Cardiac fibroblast (primary cell): Measurements from ENCODE around the gene NRXN3.

Experiments
- DNase-seq, 2 donors: peaks; one replicate each; pipeline versions ENCODE4 v3.0.0 to v3.0.0-alpha.2; 2010; ENCODE audit warnings: low read depth in 2 of 2
- H3K4me3 ChIP-seq, 2 donors: replicated peaks in 1 of 2; 1 replicate in 1 of 2; 2 replicates in 1 of 2; pipeline ENCODE4 v1.5.1; 2011; ENCODE audit warnings: low read depth in 2 of 2, low read length in 2 of 2, mild to moderate bottlenecking in 2 of 2, moderate library complexity in 1 of 2
- CTCF ChIP-seq: IDR thresholded peaks from one replicate; pipeline ENCODE4 v1.5.1; 2011; ENCODE audit warnings: low read depth, mild to moderate bottlenecking, low read length, inconsistent platforms

The NRXN3 gene

DNA sequence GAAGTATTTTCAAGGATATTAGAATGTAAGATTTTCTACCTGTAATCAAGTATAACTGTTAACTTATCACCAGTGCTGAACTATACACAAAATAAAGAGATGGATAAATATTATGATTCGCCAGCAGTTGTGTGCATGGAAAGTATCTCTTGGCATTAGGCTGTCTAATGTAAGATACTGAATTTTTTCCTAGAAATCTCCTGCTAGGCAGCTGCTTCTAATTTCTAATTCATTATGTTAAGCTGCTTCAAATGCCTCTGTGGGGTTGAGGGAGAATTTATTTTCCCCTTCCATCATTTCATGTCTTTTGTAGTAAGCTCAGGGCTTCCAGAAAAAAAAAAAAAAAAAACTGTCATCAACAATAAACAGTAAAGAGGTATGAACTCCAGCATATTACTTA lies 1525.1 kb downstream of the NRXN3 start:
- TF ChIP-seq CTCF: no peak
- H3K4me3 ChIP-seq: no peak overlapping the region
- no peak for DNase-seq

DNA sequence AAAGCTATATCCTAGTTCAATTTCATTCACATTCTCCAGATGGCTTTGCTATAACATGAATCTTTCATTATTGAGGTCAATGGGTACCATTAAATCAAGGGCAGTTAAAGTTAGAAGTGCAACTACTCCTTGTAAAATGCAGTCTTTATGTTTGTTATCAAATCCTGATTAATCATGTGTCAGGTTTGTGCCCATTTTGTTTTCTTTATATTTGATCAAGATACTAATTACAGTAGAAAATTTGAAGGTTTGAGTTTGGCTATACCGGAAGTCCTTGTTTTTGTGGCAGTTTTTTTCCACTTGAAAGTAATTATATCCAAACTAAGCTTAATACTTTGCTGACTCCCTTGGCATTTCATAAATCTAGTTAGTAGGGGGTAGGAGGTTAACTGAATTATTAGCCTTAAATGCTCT lies 1528.1 kb downstream of the NRXN3 start:
- no peak for TF ChIP-seq CTCF
- H3K4me3 ChIP-seq: no peak overlapping the region
- DNase-seq: no peak

DNA sequence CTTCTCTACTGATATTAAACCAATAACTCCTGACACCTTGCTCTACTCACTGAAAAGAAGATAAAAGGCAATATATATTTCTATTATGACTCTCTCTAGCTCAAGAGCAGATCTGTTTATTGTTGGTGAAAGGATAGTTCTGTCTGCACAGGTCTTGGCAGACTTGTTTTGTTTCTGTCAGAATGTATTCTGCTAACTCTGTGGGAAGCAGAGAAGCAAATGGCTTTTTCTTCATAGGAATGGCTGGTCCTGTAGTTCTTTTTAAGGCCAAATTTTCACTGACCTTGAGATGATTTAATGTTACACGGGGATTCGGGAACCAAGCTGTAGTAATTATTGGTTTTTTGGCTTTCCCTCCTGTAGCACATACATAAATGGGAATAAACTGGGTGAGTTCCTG lies 1529.0 kb downstream of the NRXN3 start:
- no peak for TF ChIP-seq CTCF
- no peak overlapping the region for H3K4me3 ChIP-seq
- no peak for DNase-seq

DNA sequence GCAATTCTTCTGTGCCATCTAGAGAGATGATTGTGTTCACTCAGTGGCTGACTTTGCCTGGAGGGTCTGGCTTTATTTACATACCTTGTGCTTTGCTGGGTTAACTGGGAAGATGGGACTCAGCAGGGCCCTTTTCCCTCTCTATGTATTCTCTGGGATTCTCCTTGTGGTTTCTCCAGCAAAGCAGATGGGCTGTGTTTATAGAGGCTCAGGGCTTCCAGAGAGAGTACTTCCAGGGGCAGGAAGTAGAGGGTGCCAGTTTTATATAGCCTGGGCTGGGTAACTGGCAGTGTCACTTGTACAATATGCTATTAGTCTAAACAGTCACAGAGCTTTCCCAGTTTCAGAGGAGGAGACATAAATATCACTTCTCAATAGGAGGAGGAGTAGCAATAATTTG lies 1531.2 kb downstream of the NRXN3 start:
- TF ChIP-seq CTCF: no peak
- DNase-seq: no peak

GRCh38 chr14:79702197-79702596 lies 1532.0 kb downstream of the NRXN3 start:
- TF ChIP-seq CTCF: no peak
- H3K4me3 ChIP-seq: no peak overlapping the region
- DNase-seq: no peak

More for the DNA sequence above, 1531.2 kb downstream of the NRXN3 start:
- no peak overlapping the region for H3K4me3 ChIP-seq

- H3K4me3 ChIP-seq: no peak overlapping the region
- no peak for TF ChIP-seq CTCF
- no peak for DNase-seq
Observed at GRCh38 chr14:79703209-79703608, 1533.0 kb downstream of the NRXN3 start.

GRCh38 chr14:79704041-79704807 lies 1534.1 kb downstream of the NRXN3 start:
- H3K4me3 ChIP-seq: no peak overlapping the region
- DNase-seq: no peak
- no peak for TF ChIP-seq CTCF
